Tongue (tissue), 2 donors: ENCODE measurements around the gene IL12RB1. TPM values are rescaled to one million over a fixed set of nuclear protein-coding genes. Genes with fewer than 3 reads are reported as not detected.
"Not testable (repeated sequence)": the region's sequence is repeated elsewhere in the genome, so short reads cannot be mapped to it uniquely, and the experiment has no call there.

Source experiments
- DNase-seq: peaks from one replicate; pipeline ENCODE4 v3.0.0-alpha.2; 2015
- total RNA-seq: library from RNA; depleted of rRNA; stranded (reverse); fragments of >200 nt; gene quantifications from one replicate; pipeline ENCODE4 v1.2.3, GENCODE V29; 2014

The IL12RB1 gene
- total RNA-seq, 1 donor from 2014 or later, result 0.41 TPM

DNA sequence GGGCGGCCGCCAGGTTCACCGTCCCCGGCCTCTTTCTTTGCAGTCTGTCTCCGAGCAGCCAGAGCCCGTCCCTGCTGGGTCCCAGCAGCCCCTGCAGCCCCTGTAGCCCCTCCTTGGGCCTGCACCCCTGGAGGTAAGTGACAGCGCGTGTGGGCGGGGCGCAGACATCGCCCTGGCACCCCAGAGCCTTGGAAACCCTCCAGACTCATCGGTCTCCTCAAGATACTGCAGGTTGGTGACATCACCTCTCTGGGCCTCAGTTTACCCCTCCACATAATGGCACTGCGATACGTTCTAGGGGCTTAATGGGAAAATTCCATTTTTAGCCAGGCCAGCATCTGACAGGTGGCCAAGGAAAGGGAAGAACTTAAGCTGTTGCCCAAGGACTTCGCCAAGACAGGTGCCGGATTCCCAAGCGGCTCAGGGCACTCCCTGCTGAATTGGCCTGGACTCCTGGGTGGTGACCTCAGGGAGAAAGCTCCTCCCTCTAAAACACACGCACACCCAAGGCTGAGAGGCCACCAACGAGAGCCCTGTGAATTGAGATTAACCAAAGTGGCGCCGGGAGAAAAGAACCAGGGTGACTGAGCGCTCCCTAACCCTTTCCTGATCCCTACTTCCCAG is 24.0 kb upstream of the IL12RB1 start:
- peak; percentile 37 for DNase-seq

DNA sequence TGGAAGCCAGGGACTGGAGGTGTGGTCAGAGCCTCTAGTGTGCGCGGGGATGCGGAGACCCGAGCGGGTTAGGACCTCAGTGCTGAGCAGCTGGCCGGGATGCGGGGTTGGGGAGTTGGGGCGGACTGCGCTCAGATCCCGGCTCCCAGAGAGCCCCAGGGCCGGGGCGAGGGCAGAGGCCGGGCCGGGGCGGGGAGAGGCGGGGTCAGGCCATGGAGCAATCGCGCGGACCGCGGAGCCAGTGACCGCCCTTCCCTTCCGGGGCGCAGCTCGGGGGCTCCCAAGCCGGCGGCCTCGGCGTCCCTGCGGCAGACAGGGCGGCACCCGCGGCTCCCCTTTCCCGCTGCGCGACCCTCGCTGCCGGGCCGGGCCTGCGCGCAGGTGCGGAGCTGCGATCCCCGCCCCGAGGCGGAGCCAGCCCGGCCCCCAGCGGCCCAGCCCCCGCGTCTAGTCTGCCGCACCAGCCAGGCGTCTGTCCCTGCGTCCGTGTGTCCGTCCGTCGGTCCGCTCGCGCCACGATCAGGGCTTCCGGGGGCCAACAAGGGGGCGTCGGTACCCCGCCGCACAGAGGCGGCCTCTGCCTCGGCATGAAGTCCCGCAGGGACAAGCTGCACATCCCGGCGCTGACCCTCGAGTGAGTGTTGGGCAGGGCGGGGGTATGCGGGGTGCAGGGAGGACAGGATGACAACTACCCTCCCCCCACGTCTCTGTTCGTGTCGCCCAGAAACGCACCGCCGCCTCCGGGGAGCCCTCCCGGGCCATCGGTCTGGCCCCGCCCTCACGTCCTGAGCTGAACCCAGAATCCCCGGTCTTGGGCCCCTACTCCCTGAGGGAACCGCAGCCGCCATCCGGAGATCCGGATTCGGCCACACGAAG is 23.2 kb upstream of the IL12RB1 start:
- peak; percentile 20 for DNase-seq

DNA sequence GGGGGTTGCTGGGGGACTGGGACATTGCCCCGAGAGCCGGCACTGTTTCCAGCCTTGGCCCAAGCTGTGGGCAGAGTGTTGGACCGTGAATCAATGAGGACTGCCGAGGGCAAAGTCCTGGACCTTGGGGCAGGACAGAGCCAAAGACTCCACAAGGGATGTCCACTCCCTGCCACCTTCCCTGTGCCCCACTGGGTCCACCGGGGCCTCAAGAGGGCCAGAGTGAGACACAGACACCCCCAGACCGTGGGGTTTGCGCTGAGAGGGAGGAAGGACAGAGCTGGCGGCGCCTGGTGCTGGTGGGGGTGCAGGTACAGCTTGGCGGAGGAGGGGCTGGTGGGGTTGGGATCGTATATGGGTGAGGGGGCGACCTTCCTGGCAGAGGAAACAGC is 22.6 kb upstream of the IL12RB1 start:
- DNase-seq, result no peak

DNA sequence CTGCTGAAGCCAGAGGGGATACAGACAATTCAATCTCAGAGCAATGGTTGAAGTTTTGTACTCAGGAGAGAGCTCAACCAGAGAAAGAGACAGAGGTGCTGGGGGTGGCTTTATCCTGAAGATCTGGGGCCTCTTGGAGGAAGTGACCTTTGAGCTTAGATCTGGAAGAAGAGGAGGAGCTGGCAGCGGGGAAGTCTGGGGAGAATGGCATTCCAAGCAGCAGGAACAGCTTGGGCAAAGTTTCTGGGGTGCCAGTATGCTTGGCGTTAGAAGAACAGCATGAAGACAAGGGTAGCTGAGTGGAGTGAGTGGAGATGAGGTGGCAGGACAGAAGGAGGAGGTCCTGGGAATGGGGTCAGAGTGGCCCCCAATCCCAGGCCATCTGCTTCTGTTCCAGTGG is 22.2 kb upstream of the IL12RB1 start:
- no peak for DNase-seq

DNA sequence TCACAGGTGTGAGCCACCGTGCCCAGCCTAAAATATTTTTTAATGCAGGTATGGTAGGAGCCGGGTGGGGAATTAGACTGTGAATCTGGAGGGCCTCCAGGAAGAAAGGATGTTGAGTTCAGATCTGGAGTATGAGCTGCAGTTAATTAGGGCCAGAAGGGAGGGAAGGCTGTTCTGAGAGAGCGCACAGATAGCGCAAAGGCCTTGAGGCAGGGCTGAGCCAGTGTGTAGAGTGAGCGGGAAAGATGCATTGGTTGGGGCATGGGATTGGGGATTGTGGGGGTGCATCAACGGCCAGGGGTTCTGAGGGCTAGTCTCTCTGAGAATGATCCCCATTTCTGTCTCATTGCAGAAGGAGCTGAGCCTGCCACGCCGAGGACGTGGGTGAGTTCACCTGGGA is 20.5 kb upstream of the IL12RB1 start:
- DNase-seq, result no peak

DNA sequence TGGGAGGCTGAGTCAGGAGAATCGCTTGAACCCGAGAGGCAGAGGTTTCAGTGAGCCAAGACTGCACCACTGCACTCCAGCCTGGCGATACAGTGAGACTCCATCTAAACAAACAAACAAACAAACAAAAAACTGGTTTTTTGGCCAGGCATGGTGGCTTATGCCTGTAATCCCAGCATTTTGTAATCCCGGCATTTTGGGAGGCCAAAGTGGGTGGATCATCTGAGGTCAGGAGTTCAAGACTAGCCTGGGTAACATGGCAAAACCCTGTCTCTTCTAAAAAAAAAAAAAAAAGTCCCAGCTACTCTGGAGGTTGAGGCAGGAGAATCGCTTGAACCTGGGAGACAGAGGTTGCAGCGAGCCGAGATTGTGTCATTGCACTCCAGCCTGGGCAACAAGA is 18.5 kb upstream of the IL12RB1 start:
- not testable (repeated sequence) for DNase-seq

DNA sequence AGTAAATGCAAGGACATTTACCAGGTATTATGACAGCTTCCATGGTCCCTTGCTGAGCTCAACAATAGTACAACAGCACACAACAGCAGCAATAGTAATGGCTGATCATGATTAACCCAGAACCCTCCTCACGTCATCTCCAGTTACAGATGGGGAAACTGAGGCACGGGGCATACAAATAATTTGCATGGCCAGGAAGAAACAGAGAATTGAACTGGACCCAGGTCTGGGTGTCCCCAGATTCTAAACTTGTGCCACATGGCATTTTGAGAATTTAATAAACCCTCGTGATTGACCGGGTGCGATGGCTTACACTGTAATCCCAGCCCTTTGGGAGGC is 18.0 kb upstream of the IL12RB1 start:
- DNase-seq, result no peak

DNA sequence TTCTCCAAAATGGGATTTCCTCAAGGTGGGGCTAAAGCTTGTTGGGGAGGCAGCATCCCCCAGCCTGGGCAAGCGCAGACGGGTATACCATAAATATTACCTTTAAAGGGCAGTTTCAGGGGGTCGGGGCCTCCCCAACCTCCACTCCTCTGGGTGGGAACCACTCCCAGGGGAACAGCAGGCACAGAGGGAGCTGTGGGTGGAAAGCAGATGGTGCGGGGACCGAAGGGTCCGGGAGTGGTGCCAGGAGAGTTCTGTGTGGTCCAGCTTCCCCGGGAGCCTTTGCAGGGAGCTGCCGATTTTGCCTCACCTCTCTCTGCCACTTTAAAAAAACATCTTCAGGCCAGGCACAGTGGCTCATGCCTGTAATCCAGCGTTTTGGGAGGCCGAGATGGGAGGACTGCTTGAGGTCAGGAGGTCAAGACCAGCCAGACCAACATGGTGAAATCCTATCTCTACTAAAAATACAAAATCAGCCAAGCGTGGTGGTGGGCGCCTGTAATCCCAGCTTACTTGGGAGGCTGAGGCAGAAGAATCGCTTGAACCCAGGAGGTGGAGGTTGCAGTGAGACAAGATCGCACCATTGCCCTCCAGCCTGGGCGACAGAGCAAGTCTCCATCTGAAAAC is 16.3 kb upstream of the IL12RB1 start:
- DNase-seq, result no peak

DNA sequence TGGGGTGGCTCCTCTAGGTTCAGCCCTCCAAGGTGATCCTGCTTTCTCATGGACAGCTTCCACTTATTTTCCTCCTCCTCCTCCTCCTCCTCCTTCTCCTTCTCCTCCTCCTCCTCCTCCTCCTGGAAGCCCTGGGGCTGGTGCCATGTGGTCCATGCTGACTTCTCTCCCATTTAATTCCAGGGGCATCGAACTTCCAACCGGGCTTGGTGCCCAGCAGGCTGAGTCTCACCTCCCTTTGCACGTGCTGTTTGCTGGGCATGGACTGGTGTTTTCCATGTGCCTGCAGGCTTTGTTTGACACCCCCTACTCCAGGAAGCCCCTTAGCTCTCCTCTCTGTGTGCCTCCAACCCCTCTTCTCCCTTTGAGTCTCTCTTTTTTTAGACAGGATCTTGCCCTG is 14.5 kb upstream of the IL12RB1 start:
- no peak for DNase-seq

DNA sequence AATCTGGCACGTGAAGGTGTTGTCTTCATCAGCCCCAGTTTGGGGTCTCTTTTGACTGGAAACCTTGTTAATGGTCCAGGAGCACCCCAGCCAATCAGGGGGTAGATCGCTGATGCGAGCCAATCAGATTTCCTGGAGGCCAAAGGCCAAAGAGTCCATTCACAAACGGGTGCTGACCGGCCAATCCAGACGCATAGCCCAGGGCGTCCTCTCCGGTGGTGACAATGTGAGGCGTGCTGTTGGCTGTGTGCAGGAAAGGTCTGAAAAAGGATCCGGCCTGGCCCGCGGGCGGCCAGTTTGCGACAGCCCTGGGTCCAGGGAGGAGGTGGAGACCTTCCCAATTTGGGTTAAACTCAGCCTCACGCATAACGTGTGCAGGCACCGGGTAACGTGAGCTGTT is 14.0 kb upstream of the IL12RB1 start:
- no peak for DNase-seq

DNA sequence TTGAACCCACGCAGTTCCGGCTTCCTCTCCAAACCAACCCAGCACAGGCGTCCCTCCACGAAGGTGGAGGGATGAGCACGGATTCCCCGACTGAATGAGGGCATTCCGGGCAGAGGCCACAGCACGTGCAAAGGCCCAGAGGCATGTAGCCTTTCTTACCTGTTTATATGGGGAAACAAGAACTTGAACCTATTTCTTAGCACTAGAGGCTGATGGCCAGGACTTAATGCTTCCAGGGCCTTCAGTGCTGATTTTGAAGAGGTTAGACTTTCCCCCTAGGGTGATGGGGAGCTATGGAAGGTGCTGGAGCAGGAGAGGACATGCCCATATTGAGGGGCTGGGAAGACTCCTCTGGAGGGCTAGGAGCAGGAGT is 12.9 kb upstream of the IL12RB1 start:
- DNase-seq, result no peak

DNA sequence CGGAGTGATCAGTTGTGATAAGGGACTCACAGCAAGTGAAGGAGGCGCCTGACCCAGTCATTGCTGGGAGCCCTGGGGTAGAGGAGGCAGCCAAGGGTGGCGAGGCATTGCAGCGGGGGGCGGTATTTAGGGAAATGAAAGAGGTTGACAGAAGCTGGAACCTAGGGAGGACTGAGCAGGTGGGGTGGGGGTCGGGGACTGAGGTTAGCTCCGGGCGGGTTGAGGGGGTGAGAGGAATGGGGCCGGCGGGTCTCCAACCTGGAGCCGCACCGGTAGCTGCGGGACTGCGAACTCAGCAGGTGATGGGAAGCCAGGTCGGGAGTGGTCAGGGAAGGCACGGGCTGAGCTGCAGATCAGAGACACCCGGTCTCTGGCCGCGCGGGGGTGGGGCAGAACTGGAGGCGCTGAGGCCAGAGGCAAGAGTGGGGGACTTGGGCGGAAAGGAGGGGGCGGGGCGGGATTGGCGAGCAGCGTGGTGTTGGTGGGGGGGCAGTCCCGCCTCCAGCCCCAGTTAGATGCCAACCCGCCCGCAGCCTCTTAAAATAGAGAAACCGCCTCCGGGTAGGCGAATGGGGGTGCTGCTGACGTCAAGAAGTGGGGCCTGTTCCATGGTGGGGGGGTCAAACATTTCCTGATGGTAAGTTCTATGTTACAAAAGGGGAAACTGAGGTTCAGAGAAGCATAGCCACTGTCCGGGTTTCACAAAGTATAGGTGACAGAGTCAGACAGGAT is 12.3 kb upstream of the IL12RB1 start:
- no peak for DNase-seq

DNA sequence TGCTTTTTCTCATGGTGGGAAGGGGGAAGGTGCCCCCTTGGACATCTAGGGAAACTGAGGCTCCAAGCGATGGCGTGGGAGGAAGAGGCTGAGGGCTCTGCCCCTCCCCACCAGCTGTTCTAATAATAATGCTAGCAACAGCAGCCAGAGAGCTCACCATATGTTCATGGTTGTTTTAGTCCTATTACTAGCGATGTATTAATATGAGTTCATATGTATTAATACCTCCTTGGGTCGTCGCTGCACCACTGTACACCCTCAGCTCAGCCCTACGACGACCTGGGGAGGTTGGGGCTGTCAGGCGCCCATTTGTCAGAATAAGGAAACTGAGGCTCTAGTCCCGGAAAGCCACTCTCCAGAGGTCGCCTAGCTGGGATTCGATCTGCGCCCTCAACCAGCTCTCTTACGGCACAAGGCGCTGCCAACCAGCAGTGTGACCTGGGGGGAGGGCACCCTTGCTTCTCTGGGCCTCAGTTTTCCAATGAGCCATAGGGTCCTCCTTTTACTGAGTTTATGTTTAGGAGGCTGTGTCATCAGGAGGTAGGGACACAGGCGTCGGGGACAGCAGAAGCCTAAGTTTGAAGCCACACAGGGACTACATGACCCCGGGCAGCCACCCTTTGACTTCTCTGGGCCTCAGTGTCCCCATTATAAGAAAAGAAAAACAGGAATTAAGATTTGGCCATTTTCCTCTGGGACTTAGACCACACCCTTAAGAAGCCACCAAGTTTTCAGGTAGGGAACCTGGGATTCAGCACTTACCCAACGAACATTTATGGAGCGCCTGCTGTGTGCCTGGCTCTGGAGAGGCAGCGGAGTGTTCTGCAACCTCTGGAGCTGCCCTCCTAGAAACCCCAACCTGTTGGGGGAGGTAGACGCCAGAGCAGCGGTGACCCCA is 11.5 kb upstream of the IL12RB1 start:
- no peak for DNase-seq

DNA sequence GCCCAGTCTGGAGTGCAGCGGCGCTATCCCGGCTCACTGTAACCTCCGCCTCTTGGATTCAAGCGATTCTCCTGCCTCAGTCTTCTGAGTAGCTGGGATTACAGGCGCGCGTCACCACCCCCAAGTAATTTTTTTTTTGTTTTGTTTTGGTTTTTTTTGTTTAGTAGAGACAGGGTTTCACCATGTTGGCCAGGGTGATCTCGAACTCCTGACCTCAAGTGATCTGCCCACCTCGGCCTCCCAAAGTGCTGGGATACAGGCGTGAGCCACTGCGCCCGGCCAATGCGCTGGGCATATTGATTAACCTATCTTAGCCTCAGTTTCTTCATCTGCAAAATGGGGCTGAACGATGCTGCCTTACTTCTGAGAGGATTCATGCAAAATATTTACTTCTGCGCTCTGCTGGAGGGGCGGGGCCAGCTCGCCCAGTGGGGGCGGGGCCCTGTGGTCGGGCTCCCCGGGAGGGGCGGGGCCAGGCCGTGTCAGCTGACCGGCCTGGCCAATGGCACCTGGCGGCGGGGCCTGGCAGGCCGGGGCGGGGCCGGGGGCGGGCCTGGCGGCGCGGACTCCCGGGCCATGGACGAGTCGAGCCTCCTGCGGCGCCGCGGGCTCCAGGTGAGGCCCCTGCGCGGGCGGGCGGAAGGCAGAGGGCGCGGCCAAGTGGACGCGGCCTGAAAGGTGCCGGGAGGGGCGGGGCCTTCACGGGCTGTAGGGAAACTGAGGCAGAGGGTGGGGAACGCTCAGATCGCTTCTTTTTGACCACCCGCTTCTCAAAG is 10.7 kb upstream of the IL12RB1 start, which contains the start of gene MAST3:
Gene MAST3 (plus strand): TSS at position 562 of the 776 bp plus-strand sequence. CDS start 15 bp downstream, at position 577.
- DNase-seq, result peak; percentile 66

DNA sequence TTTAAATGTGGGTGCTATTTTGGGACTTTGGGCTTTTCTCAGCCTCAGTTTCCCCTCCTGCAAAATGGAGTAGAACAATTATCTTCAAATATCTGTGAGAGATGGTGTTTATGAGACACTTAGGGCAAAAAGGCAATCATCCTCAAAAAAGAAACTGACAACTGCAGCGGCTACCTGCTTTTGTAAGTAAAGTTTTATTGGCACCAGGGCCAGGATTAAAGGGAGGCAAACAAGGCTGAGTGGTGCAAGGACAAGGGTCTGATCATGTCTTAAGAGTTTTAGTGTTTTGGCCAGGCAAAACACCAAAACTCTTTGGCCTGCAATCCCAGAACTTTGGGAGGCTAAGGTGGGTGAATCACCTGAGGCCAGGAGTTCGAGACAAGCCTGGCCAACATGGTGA is 9.5 kb upstream of the IL12RB1 start:
- no peak for DNase-seq

DNA sequence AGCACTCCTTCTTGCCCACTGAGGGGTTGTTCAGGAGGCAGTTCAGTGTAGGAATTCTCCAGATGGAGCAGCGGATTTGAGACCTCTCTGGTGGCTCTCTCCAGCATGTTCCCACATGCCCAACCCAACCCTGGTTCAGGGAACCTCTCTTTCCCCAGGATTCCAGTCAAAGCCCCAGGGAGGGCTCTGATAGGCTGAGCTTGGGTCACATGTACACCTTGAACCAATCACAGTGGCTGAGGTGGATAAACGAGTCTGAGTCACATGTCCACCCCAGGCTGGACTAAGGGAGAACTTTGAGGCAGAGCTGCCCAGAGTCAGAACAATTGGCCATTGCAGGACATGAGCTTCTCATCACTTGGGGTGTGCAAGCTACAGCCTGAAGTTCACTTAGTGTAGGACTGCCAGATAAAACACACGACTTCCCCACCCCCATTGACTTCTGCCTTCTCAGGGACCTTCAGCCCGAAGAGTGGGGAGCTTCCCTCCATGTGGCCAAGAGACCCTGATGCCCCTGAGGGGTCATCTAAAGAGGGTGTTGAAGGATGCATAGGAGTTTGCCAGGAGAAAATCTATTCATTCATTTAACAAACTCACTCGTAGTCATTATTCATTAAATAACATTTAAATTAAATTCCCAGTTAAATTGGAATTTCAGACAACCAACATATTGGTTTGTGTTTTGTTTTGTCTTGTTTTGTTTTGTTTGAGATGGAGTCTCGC is 6.9 kb upstream of the IL12RB1 start:
- no peak for DNase-seq

DNA sequence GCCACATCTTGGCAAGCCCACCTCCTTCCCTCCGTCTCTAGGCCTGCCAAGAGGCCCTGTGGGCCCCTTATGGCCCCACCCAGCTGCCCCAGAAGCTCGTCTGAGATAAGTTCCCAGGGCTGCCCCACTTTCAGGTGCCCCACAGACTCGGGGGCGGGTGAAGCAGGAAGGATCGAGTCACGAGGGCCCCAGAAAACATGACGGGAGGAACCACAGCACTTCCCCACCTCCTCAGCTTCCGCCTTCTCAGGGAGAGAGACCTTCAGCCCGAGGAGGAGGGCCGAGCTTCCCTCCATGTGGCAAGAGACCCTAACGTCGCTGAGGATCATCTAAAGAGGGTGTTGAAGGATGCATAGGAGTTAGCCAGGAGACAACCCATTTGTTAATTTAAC is 4.5 kb upstream of the IL12RB1 start:
- DNase-seq, result peak; percentile 13

DNA sequence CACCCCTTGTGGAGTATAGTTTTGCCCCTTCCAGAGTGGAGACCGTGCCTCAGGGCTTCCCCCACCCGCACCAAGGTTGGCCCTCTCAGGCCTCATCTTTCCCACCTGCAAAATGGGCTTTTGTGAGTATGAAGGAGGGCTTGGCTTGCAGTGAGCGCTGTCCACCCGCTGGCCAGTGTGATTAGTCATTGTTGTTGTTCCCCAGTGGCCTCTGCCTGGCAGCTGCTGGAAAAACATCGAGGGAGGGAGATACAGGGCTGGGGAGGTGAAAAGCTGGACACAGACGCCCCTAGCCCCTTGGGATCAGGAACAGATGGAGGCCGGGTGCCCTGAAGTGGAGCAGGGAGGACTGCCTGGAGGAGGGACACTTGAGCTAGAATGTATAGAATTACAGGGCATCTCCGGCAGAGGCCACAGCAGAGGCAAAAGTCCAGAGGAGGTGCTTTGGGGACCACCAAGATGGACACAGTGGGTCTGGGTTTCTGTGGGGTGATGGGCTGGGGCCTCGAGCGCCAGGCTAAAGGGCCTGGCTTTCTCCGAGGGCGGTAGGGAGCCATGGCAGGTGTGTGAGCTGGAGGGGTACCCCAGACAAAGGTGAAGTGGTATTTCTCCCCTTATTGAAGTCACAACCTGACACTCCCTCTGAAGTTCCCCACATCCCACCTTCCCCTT is 3.9 kb upstream of the IL12RB1 start:
- no peak for DNase-seq

DNA sequence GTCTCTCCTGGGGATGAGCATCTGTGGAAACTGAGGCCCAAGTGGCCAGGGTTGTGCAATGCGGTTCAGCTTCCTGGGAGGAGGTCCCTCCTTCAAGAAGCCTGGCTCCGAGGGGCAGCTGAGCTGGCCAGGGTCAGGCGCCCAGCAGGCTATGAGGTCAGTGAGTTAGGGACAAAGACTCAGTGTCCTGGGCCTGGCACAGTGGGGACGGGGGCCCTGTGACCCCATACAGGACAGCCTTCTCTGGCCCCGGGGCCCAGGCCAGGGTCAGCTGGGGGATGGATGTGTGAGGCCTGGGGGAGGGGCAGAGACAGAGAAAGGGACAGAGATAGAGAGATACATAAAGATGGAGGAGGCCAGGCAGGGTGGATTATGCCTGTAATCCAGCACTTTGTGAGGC is 3.0 kb upstream of the IL12RB1 start:
- no peak for DNase-seq

DNA sequence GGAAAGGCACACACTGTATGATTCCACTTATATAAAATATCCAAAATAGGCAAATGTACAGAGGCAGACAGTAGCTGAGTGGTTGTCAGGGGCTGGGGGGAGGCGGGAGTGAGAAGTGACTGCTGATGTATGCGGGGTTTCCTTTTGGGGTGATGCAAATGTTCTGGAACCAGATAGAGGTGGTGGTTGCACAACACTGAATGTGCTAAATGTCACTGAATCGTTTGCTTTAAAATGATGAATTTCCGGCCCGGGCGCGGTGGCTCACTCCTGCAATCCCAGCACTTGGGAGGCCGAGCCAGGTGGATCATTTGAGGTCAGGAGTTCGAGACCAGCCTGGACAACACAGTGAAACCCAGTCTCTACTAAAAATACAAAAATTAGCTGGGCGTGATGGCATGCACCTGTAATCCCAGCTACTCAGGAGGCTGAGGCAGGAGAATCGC is 2.4 kb upstream of the IL12RB1 start:
- DNase-seq, result not testable (repeated sequence)
